Measurements from ENCODE around the gene FAT1.

DNA sequence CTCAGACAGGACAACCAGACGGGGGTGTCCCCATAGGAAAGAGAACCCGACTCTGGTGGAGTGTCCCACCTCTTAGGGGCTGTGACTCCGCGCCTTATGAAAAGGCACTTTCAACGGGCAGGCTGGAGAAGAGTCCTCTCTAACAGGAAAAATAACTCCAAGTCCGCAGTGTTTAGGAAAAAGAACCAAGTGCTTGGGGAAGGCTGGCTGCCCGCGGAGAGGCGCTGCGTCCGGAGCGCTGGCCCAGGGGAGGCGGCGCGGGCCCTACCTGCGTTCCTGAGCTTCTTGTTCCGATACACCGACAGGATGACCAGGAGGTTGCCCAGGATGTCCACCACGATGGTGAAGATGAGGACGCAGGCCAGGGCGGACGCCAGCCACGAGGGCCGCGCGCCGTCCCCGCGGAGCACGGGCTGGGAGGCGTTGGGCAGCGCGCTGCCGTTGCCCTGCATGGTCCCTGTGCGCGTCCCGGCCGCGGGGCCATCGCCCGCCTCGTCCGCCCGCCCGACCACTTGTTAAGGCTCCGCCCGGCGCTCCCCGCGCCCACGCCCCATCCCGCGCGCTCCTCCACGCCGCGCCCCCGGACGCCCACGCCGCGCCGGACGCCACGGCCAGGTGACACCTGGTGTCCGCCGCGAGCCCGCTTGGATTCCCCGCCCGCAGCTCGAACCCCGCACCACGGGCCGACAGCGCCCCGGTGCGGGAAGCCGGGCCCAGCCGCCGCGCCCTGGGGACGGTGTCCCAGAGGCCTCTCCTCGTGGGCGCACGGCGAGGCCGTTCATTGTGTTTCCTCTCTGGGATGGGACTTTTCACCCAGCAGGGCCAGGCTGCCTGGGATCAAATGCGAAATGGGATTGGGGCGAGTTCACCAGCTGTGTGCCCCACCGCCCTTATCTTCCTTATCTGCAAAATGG is 168.5 kb downstream of the FAT1 start, which contains the start of gene MTNR1A:
- TF ChIP-seq, protein P1, sequence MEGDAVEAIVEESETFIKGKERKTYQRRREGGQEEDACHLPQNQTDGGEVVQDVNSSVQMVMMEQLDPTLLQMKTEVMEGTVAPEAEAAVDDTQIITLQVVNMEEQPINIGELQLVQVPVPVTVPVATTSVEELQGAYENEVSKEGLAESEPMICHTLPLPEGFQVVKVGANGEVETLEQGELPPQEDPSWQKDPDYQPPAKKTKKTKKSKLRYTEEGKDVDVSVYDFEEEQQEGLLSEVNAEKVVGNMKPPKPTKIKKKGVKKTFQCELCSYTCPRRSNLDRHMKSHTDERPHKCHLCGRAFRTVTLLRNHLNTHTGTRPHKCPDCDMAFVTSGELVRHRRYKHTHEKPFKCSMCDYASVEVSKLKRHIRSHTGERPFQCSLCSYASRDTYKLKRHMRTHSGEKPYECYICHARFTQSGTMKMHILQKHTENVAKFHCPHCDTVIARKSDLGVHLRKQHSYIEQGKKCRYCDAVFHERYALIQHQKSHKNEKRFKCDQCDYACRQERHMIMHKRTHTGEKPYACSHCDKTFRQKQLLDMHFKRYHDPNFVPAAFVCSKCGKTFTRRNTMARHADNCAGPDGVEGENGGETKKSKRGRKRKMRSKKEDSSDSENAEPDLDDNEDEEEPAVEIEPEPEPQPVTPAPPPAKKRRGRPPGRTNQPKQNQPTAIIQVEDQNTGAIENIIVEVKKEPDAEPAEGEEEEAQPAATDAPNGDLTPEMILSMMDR (IDR thresholded peaks at IDR 0.05; ENCODE audit: low read depth, low read length), result no peak
- TF ChIP-seq, protein P2, sequence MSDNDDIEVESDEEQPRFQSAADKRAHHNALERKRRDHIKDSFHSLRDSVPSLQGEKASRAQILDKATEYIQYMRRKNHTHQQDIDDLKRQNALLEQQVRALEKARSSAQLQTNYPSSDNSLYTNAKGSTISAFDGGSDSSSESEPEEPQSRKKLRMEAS (IDR thresholded peaks at IDR 0.05; ENCODE audit: low read depth, low read length), result no peak
- TF ChIP-seq POLR2A (IDR thresholded peaks at IDR 0.05; ENCODE audit: extremely low read depth, insufficient read length), result no peak

Measured in NB4 (cell line).